Liver (tissue), 9 donors: Measurements from ENCODE around the gene SYNDIG1. TPM values are rescaled to one million over a fixed set of nuclear protein-coding genes. Genes with fewer than 3 reads are reported as not detected.

Source experiments
- DNase-seq: peaks from one replicate; pipeline ENCODE4 v3.0.0-alpha.2; 2017; ENCODE audit warnings: low spot score
- H3K27ac ChIP-seq, 2 donors: one replicate each; pipeline ENCODE4 v1.7.0; 2013; ENCODE audit warnings: inconsistent platforms in 2 of 2, low read length in 2 of 2, control low read depth in 1 of 2, low read depth in 1 of 2, mild to moderate bottlenecking in 1 of 2
- H3K27me3 ChIP-seq, 4 donors: one replicate each; pipeline versions ENCODE4 v1.6.1 to v1.7.0; 2013; ENCODE audit warnings: low read length in 3 of 4, inconsistent platforms in 1 of 4, mild to moderate bottlenecking in 1 of 4, moderate library complexity in 1 of 4; ENCODE audit not compliant: control insufficient read depth in 4 of 4, insufficient read depth in 4 of 4
- H3K36me3 ChIP-seq, 4 donors: one replicate each; pipeline versions ENCODE4 v1.6.1 to v1.7.0; 2013; ENCODE audit warnings: low read length in 3 of 4, mild to moderate bottlenecking in 3 of 4, low read depth in 1 of 4, moderate library complexity in 1 of 4; ENCODE audit not compliant: control insufficient read depth in 4 of 4, insufficient read depth in 3 of 4
- H3K4me1 ChIP-seq, 4 donors: one replicate each; pipeline versions ENCODE4 v1.6.1 to v1.7.0; 2013; ENCODE audit warnings: low read length in 3 of 4, mild to moderate bottlenecking in 3 of 4, moderate library complexity in 1 of 4; ENCODE audit not compliant: control insufficient read depth in 4 of 4, insufficient read depth in 4 of 4
- H3K4me3 ChIP-seq, 3 donors: one replicate each; pipeline versions ENCODE4 v1.6.1 to v1.7.0; 2013; ENCODE audit warnings: low read length in 3 of 3, control low read depth in 1 of 3, low read depth in 1 of 3, mild to moderate bottlenecking in 1 of 3
- H3K9ac ChIP-seq, 2 donors: one replicate each; pipeline ENCODE4 v1.7.0; 2013; ENCODE audit warnings: low read length in 2 of 2, mild to moderate bottlenecking in 2 of 2, moderate library complexity in 2 of 2, control low read depth in 1 of 2, low read depth in 1 of 2
- H3K9me3 ChIP-seq, 4 donors: one replicate each; pipeline versions ENCODE4 v1.6.1 to v1.7.0; 2013; ENCODE audit warnings: low read length in 3 of 4; ENCODE audit not compliant: control insufficient read depth in 4 of 4
- CTCF ChIP-seq: fragments of 150-350 bp; IDR thresholded peaks from 2 replicates; pipeline ENCODE4 v1.5.1; 2017; ENCODE audit warnings: improper control_type of control experiment, low read depth, low read length; ENCODE audit not compliant: missing input control
- EGR1 ChIP-seq, 2 donors: IDR thresholded peaks; 2 replicates each; pipeline ENCODE4 v1.6.1; 2016 to 2018; ENCODE audit warnings: antibody characterized with exemption in 2 of 2, low read depth in 2 of 2
- FOXA1 ChIP-seq: IDR thresholded peaks from 2 replicates; pipeline ENCODE4 v1.6.1; 2016; ENCODE audit warnings: antibody characterized with exemption
- FOXA2 ChIP-seq: IDR thresholded peaks from 2 replicates; pipeline ENCODE4 v1.6.1; 2016; ENCODE audit warnings: antibody characterized with exemption
- GABPA ChIP-seq, 2 donors: IDR thresholded peaks in 1 of 2; conservative IDR thresholded peaks in 1 of 2; 2 replicates each; pipeline ENCODE4 v1.6.1; 2016; ENCODE audit warnings: antibody characterized with exemption in 2 of 2, mild to moderate bottlenecking in 1 of 2, moderate library complexity in 1 of 2
- HNF4A ChIP-seq, 2 donors: conservative IDR thresholded peaks; 2 replicates each; pipeline ENCODE4 v1.6.1; 2016; ENCODE audit warnings: antibody characterized with exemption in 2 of 2, mild to moderate bottlenecking in 2 of 2
- HNF4G ChIP-seq: IDR thresholded peaks from 2 replicates; pipeline ENCODE4 v1.6.1; 2016; ENCODE audit warnings: antibody characterized with exemption
- JUND ChIP-seq, 2 donors: IDR thresholded peaks; 2 replicates each; pipeline ENCODE4 v1.6.1; 2016; ENCODE audit warnings: antibody characterized with exemption in 2 of 2
- MAX ChIP-seq: IDR thresholded peaks from 2 replicates; pipeline ENCODE4 v1.6.1; 2016; ENCODE audit warnings: antibody characterized with exemption
- NR2F2 ChIP-seq: IDR thresholded peaks from 2 replicates; pipeline ENCODE4 v1.6.1; 2016; ENCODE audit warnings: antibody characterized with exemption
- RAD21 ChIP-seq, 2 donors: IDR thresholded peaks; 2 replicates each; pipeline ENCODE4 v1.6.1; 2016; ENCODE audit warnings: antibody characterized with exemption in 2 of 2, mild to moderate bottlenecking in 2 of 2
- REST ChIP-seq: IDR thresholded peaks from 2 replicates; pipeline ENCODE4 v1.6.1; 2016; ENCODE audit warnings: antibody characterized with exemption, mild to moderate bottlenecking
- RXRA ChIP-seq, 2 donors: IDR thresholded peaks; 2 replicates each; pipeline ENCODE4 v1.6.1; 2017 to 2018; ENCODE audit warnings: antibody characterized with exemption in 2 of 2, mild to moderate bottlenecking in 1 of 2
- SP1 ChIP-seq: IDR thresholded peaks from 2 replicates; pipeline ENCODE4 v1.6.1; 2018; ENCODE audit warnings: antibody characterized with exemption, mild to moderate bottlenecking
- TAF1 ChIP-seq: conservative IDR thresholded peaks from 2 replicates; pipeline ENCODE4 v1.6.1; 2016; ENCODE audit warnings: antibody characterized with exemption, mild to moderate bottlenecking
- YY1 ChIP-seq: IDR thresholded peaks from 2 replicates; pipeline ENCODE4 v1.6.1; 2016; ENCODE audit warnings: antibody characterized with exemption, mild to moderate bottlenecking
- ZBTB33 ChIP-seq: IDR thresholded peaks from 2 replicates; pipeline ENCODE4 v1.6.1; 2016; ENCODE audit warnings: antibody characterized with exemption
- WGBS: extraction: QIAGEN DNeasy Blood & Tissue Kit; methylation state at CpG from one replicate; pipeline ENCODE4 v1.1.7; 2013; 5-methylcytosine and 5-hydroxymethylcytosine counted together
- polyA plus RNA-seq, 2 donors: library from polyadenylated mRNA; stranded (reverse) in 1 of 2; unstranded in 1 of 2; fragments of 200-250 nt in 1 of 2; fragments of >200 nt in 1 of 2; fragmentation: Nextera tagmentation in 1 of 2; extraction: Ambion mirVana in 1 of 2; gene quantifications; one replicate each; pipeline versions ENCODE4 v1.2.1 to v1.2.3, GENCODE V29; 2013 to 2015
- total RNA-seq, 2 donors: library from RNA; depleted of rRNA; stranded (reverse); fragments of >200 nt; gene quantifications; one replicate each; pipeline ENCODE4 v1.2.3, GENCODE V29; 2014
- TF ChIP-seq, protein P1 (sequence below): IDR thresholded peaks from 2 replicates; pipeline ENCODE4 v1.6.1; 2016; ENCODE audit warnings: antibody characterized with exemption
- donor health status: healthy.
- donor health status: healthy.
- donor health status: healthy.
- donor health status: healthy.
- donor health status: healthy.

SYNDIG1 gene
- total and polyA plus RNA-seq, 4 donors: 0.05 to 0.08 TPM; not detected in 2

- 92% methylated on average over 14 of the region's 14 CpGs for WGBS
- Histone ChIP-seq H3K27ac (no peak overlapping the region), H3K27me3 (no peaks in the 10 kb centered on the region), H3K9ac (no peak overlapping the region), H3K9me3 (no peaks in the 10 kb centered on the region), H3K4me3 (no peak overlapping the region), H3K36me3 (no peaks in the 10 kb centered on the region), H3K4me1 (no peaks in the 10 kb centered on the region)
- no peak for DNase-seq
- no peak for TF ChIP-seq CTCF
- no peak for TF ChIP-seq YY1
- TF ChIP-seq FOXA2: no peak
- no peak for TF ChIP-seq HNF4A (conservative IDR thresholded peaks at IDR 0.05)
- no peak for TF ChIP-seq RAD21 (IDR thresholded peaks at IDR 0.05)
- no peak for TF ChIP-seq TAF1
- no peak for TF ChIP-seq HNF4G
- TF ChIP-seq ZBTB33: no peak
- TF ChIP-seq SP1: no peak
- TF ChIP-seq REST: no peak
- no peak for TF ChIP-seq FOXA1
- TF ChIP-seq NR2F2: no peak
- TF ChIP-seq GABPA (IDR thresholded peaks at IDR 0.05 in 1 of 2, conservative IDR thresholded peaks at IDR 0.05 in 1 of 2): no peak
Observed at GRCh38 chr20:24491041-24491756, 21.8 kb downstream of the SYNDIG1 start.

DNA sequence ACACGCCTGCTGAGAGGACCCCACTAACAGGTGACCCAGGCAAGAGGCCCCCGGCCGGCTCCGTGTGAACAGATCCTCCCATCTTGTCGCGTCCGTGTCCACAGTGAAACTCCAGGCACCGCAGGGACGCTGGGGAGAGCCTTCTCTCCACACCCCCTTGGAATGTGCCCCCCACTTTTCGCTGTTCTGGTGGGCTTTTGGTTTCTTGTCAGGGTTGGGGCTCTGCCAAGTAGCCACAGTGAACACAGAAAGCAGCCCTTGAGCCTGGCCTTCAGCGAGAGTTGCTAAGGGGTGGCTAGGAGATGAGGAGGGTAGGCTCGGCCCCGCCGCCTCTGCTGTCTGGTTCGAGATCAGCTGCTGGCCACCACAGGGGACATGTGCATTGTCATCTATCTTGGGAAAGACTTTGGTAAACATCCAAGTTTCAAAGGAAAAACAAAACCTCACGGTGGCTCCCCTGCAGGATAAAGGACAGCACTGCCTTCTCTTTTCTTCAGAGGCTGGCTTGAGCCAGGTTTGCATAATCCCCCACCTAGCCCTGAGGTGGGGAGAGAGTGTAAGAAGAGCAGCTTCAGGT lies 22.7 kb downstream of the SYNDIG1 start:
- H3K4me3 ChIP-seq: no peak overlapping the region
- no peaks in the 10 kb centered on the region for H3K4me1 ChIP-seq
- no peaks in the 10 kb centered on the region for H3K9me3 ChIP-seq
- no peak for DNase-seq
- no peaks in the 10 kb centered on the region for H3K36me3 ChIP-seq
- TF ChIP-seq HNF4G: no peak
- no peak for TF ChIP-seq RAD21 (IDR thresholded peaks at IDR 0.05)
- no peak for TF ChIP-seq SP1
- TF ChIP-seq JUND (IDR thresholded peaks at IDR 0.05): no peak
- no peak for TF ChIP-seq MAX
- no peak for TF ChIP-seq ZBTB33
- no peak for TF ChIP-seq EGR1 (IDR thresholded peaks at IDR 0.05; ENCODE audit: low read depth in 2 of 2)
- TF ChIP-seq RXRA (IDR thresholded peaks at IDR 0.05): no peak
- no peak for TF ChIP-seq YY1
- TF ChIP-seq FOXA1: no peak
- TF ChIP-seq, protein P1, sequence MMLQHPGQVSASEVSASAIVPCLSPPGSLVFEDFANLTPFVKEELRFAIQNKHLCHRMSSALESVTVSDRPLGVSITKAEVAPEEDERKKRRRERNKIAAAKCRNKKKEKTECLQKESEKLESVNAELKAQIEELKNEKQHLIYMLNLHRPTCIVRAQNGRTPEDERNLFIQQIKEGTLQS: no peak
- H3K27me3 ChIP-seq: no peaks in the 10 kb centered on the region
- no peak overlapping the region for H3K27ac ChIP-seq
- 50% methylated on average over 16 of the region's 16 CpGs for WGBS
- H3K9ac ChIP-seq: no peak overlapping the region
